HG02970 (cell line): Measurements from ENCODE around the gene ATP2C2.

Source experiments
- ATAC-seq: cut with Tn5 transposase; IDR thresholded peaks from one replicate; pipeline ENCODE4 v1.9.1; 2021; ENCODE audit warnings: mild to moderate bottlenecking, moderate library complexity, moderate number of reproducible peaks; ENCODE audit not compliant: unreplicated experiment, low FRiP score

The ATP2C2 gene

DNA sequence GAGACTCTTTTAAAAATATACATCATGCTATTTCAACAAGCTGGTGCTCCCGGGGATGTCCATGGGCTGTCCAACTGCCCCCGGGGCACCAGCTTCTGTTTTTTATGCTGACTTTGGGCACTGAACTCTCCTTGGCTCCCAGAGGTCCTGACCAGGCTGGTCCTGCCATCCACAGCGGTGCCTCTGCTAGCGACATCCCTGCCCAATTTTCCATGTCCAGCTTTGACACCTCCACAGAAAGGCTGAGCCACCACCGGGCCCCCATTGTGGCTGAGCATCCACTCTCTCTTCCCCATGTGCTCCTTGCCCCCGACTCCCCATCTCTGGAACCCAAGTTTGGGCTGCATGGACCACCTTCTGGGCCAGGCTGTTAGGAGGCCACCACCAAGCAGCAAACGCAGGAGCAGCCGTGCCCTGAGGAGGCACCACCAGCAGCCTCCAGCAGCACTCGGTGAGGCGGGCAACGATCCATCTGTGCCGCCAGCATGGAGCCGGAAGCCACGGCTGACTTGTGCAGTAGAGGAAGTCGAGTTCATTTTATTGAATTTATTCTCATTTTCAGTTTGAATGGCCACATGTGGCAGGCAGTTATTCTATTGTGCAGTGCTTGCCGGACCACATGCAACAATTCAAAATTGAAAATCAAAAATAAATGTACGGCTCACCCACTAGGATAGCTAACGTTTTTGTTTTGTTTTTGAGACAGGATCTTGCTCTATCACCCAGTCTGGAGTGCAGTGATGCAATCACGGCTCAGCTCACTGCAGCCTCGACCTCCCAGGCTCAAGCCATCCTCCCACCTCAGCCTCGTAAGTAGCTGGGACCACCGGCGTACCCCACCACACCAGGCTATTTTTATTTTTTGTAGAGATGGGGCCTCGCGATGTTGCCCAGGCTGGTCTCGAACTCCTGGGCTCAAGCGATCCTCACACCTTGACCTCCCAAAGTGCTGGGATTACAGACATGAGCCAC, 139.0 kb downstream of the ATP2C2 start:
- no peak for ATAC-seq

DNA sequence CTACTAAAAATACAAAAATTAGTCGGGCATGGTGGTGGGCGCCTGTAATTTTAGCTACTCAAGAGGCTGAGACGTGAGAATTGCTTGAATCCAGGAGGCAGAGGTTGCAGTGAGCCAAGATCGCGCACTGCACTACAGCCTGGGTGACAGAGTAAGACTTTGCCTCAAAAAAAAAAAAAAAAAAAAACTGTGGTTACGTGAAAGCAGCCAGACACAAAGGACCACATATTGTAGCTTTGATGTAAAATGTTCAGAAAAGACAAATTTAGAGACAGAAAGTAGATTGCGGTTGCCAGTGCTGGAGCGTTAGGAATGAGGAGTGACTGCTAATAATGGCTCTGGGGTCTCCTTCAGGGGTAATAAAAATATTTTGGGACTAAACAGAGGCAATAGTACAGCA, 140.2 kb downstream of the ATP2C2 start:
- no peak for ATAC-seq

DNA sequence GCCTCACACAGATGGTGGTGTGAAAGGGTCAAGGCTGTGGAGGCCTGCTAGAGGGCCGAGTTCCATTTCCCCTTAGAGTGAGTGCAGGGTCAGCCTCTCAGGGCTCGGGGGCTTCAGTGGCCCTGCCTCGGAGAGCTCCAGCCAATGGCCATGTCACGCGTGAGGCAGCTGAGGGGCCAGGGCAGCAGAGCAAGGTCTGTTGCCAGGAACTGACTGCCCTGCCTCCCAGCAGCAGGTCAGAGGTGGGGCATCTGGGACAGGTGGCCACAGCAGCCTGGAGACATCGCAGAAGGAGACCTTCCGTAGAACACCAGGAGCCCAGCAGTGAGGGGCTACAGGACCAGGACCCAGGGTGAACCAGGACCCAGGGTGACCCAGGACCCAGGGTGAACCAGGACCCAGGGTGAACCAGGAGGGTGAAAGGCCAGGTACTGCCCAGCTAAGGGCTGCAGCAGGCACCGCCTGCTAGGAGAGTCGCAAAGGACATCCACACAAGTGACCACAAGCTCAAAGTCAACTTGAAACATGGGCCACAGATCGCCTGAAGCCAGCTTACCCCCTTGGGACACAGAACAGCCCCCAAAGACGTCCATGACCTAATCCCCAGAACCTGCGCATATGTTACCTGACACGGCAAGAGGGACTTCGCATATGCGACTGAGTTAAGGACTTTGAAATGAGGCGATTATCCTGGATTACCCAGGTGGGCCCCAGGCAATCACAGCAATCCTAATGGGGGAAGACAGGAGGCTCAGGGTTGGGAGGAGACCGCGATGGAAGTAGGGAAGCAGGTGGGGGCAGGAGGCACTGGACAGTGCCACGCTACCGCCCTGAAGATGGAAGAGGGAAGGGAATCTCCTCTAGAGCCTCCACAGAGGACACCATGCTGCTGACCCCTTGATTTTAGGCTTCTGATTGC, 141.0 kb downstream of the ATP2C2 start:
- no peak for ATAC-seq

DNA sequence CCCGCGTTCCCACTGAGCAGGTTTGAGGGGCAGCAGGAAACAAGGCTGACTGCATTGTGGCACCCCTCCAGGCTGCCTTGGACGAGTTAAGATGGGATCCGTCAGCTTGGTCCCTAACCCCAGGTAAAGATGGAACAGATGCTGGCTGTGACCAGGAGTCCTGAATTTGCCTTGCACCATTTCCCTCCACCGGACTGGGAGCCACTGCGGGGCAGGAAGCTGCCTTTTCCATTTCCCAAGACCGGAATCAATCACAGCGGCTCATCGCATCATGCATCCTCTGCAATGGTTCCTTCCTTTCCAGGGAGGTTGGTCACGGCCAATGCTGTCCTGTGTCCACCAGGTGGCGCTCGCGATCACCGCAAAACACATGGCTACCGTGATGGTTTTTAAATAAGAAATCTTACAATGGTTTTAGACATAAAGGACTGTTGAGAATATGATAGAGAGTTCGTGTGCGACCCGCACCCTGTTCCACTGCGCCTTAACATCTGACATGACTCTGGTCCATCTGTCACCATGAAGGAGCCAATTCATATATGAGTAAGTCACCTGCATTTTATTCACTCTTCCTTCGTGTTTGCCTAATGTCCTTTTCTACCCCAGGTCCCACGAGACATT, 143.0 kb downstream of the ATP2C2 start:
- ATAC-seq, result no peak

DNA sequence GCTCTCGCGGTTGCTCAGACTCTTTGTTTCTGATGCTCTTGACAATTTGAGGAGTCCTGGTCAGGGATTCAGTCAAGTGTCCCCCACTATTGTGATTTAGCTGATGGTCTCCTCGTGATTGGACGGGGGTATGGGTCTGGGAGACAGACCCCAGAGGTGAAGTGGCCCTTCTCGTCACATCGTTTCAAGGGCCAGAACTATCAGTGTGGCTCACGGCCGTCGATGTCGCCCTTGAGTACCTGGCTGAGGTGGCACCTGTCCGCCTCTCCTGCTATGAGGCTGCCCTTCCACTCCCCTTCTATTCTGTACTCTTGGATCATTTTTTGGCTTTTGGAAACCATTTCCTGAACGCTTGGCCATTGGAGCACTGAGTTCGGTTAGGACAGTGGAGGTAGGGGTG, 143.5 kb downstream of the ATP2C2 start:
- ATAC-seq, result no peak

DNA sequence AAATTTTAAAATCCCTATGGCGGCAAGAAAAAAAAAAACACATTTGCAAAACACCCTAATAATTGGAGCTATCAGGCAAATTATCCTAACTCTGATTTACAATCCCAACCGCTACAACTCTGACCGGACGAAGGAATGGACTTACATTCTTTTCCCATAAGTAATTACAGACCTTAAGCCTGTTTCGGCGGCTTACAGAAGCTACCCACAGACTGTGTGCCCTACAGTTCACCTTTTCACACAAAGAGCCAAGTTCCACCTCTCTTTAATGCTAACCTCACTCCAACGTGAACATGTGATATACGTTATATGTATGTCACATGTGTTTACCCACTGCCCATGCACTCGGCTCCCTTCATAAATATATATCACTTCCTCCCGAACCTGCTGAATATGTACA, 144.8 kb downstream of the ATP2C2 start:
- ATAC-seq, result no peak

DNA sequence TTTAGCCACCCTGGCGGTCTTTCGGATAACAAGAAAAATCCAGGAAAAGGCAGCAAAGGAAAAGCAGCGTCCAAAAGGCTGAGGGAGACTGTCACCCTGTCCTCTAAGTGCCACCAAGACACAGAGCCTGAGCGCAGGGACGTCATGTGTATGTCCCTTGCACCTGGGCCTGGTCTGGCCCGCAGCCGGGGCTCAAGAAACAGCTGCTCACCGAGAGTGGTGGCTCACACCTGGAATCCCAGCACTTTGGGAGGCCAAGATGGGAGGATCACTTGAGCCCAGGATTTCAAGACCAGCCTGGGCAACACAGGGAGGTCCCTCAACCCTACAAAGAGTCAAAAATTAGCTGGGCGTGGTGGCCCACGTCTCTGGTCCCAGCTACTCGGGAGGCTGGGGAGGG, 145.3 kb downstream of the ATP2C2 start:
- ATAC-seq, result no peak
